HG02870 (cell line): ENCODE results near the gene FUT9.
A peak's percentile ranks its signal among the peaks of the same experiment; 100 is the strongest.

Experiments used
- ATAC-seq: cut with Tn5 transposase; IDR thresholded peaks from one replicate; pipeline ENCODE4 v1.9.1; 2021; ENCODE audit warnings: mild to moderate bottlenecking, moderate library complexity; ENCODE audit not compliant: unreplicated experiment

FUT9 gene

GRCh38 chr6:96066376-96066775 is 50.6 kb downstream of the FUT9 start:
- ATAC-seq = no peak

- no peak for ATAC-seq
Observed at GRCh38 chr6:96073555-96073954, 57.8 kb downstream of the FUT9 start.

- ATAC-seq = no peak
Observed at GRCh38 chr6:96074006-96074405, 58.2 kb downstream of the FUT9 start.

GRCh38 chr6:96075826-96076225 is 60.1 kb downstream of the FUT9 start:
- ATAC-seq = no peak

GRCh38 chr6:96086745-96087144 is 71.0 kb downstream of the FUT9 start:
- no peak for ATAC-seq

GRCh38 chr6:96089173-96089572 is 73.4 kb downstream of the FUT9 start:
- ATAC-seq = no peak

GRCh38 chr6:96094077-96094476 is 78.3 kb downstream of the FUT9 start:
- ATAC-seq = no peak

- no peak for ATAC-seq
Observed at GRCh38 chr6:96099069-96099468, 83.3 kb downstream of the FUT9 start.

GRCh38 chr6:96101564-96101963 is 85.8 kb downstream of the FUT9 start:
- no peak for ATAC-seq

GRCh38 chr6:96104910-96105309 is 89.1 kb downstream of the FUT9 start:
- ATAC-seq = no peak

- ATAC-seq = no peak
Observed at GRCh38 chr6:96110878-96111277, 95.1 kb downstream of the FUT9 start.

- ATAC-seq = no peak
Observed at GRCh38 chr6:96116674-96117073, 100.9 kb downstream of the FUT9 start.

- no peak for ATAC-seq
Observed at GRCh38 chr6:96124778-96125177, 109.0 kb downstream of the FUT9 start.

GRCh38 chr6:96138406-96138805 is 122.6 kb downstream of the FUT9 start:
- ATAC-seq = no peak

- no peak for ATAC-seq
Observed at GRCh38 chr6:96142142-96142541, 126.4 kb downstream of the FUT9 start.

GRCh38 chr6:96150431-96150830 is 134.7 kb downstream of the FUT9 start:
- ATAC-seq = no peak

- no peak for ATAC-seq
Observed at GRCh38 chr6:96151707-96152106, 135.9 kb downstream of the FUT9 start.

- no peak for ATAC-seq
Observed at GRCh38 chr6:96152114-96152708, 136.4 kb downstream of the FUT9 start.

- ATAC-seq = no peak
Observed at GRCh38 chr6:96153775-96154174, 138.0 kb downstream of the FUT9 start.

GRCh38 chr6:96156425-96156824 is 140.7 kb downstream of the FUT9 start:
- no peak for ATAC-seq

- peak; percentile 83 for ATAC-seq
Observed at GRCh38 chr6:96157018-96157565, 141.3 kb downstream of the FUT9 start.

GRCh38 chr6:96162711-96163120 is 146.9 kb downstream of the FUT9 start:
- ATAC-seq = no peak

GRCh38 chr6:96164802-96165201 is 149.0 kb downstream of the FUT9 start:
- no peak for ATAC-seq
